Suppressor macrophage treated with lipopolysaccharide for 4 hours (primary cell): ENCODE measurements around the gene SERPINB6.
"Not testable (repeated sequence)": the region's sequence is repeated elsewhere in the genome, so short reads cannot be mapped to it uniquely, and the experiment has no call there.

Experiments
- DNase-seq: peaks from one replicate; pipeline ENCODE4 v3.0.0-alpha.2; 2020

The SERPINB6 gene

DNA sequence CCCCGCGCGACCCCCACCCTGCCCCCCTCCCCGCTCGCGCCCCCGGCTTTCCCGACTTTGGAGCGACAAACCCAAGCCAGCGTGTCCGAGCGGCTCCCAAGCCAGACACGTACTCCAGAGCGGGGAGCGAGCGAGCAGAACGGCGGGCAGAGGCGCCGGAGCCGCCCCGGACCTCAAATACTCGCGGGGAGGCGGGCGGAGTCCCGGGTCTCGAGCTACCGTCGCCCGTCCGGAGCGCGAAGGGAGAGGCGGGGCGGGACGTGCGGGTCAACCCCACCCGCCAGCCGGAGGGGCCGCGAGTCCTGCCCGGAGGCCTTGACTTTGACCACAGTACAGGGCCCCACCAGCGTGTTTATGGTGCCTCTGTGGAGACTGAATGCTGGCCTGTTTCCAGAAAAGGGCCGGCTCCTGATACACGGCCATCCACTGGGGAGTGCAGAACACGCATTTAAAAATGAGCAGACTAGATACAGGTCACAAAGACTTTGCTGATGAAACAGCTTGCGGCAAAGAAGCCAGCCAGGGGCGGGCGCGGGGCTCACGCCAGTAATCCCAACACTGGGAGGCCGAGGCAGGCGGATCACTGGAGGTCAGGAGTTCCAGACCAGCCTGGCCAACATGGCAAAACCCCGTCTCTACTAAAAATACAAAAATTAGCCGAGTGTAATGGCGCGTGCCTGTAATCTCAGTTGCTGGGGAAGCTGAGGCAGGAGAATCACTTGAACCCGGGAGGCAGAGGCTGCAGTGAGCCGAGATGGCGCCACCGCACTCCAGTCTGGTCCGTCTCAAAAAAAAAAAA lies at the start of gene SERPINB6:
Gene SERPINB6 (minus strand): TSS at position 148 of the 799 bp plus-strand sequence. CDS start 12,235 bp downstream, outside the sequence.
- peak; percentile 72 for DNase-seq

DNA sequence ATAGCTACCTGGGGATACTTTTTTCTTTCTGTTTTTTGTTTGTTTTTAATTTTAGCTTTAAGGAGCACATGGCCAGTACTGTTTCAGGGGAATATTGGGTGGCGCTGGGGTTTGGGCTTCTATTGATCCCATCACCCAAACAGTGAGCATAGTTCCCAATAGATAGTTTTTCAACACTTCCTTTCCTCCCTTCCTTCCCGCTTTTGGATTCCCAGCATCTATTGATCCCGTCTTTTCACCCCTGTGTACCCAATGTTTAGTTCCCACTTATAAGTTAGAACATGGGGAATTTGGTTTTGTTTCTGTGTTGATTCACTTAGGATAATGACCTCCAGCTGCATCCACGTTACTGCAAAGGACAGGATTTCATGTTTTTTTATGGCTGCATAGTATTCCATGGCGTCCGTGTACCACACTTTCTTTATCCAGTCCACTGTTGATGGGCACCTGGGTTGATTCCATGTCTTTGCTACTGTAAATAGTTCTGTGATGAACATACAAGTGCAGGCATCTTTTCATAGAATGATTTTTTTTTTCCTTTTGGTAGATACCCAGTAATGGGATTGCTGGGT lies 48.5 kb upstream of the SERPINB6 start:
- DNase-seq = no peak

DNA sequence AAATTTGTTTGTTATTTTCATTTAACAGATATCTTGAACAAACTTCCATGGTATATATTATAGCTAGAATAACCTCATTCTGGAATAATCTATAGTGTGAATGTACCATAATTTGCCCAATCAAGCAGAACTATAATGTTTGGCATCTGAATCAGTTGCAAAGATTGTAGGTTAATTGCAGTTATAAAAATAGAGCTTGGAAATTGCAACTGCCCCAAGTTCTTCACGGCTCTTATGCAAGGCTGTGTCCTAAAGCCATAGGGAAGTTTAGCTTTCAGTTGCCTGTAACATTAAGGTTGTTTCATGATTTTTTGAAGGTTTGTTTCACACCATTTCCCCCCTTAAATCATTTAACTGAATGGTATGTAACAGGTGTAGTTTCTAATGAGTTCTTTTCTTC lies 47.7 kb upstream of the SERPINB6 start:
- DNase-seq = peak; percentile 25

DNA sequence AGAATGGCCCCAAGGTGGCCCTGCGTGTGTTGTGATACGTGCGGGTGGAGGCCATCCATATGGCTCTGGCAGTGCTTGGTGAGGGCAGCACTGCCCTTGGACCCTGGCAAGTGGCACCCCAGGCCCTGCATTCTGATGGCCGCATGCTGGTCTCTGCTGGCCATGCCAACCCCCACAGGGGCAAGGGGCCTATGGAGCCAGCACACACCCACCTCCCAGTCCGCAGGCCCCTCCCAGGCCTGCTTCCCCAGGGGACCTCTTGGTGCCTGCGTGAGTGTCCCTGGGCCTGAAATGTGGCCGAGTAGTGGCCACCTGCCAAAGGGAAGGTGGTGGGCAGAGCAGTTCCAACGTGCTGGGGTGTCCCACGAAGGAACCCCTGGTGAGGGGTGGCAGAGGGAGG lies 45.9 kb upstream of the SERPINB6 start:
- no peak for DNase-seq

DNA sequence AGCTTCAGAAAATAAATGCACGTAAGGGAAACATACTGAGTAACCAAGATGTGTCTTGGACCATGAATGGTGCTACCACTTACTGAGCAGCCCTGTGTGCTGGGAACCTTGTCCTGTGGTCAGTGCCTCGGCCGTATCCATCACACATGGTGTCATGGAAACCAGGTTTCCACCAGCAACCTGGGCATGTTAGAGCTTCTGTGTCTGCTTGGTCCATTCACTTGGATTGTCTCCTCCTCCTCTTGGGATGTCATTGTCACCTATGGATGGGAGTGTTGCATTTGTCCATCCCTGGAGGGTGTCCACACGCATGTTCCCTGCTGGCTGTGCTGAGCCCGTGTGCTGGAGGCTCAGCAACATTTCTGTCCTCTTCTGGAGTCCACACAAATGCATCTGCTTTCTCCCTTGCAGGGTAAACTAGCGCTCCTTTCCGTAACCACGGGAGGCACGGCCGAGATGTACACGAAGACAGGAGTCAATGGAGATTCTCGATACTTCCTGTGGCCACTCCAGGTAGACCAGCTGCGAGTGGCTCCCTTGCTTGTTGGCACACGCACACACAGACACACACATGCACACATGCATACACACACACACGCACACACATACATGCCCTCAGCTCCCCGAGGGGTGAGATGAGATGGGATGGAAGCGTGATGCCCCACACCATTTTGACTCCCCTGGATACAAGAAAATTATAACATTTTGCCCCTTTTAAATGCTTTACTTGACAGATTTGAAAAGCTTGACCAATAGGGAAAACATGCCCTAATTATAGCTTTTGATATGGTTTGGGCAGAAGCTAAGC lies 45.3 kb upstream of the SERPINB6 start:
- DNase-seq = no peak

DNA sequence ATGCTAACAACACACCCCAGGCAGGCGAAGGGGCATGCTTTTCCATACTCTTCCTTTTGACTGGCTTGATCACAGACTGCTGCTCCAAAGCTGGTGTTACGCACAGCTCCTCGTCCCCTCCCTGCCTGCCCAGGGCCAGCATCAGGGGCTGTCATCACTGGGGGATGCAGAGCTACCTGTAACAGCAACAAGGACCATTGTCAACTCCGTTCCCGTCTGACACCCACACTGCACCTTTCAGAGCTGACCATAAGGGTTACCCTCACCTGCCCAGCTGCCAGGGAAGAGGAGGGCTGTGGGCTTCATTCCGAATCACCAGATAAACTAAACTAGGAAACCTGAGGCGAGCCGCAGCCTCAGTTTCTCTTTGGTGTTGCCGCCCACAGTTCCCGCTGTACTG lies 43.8 kb upstream of the SERPINB6 start:
- no peak for DNase-seq

DNA sequence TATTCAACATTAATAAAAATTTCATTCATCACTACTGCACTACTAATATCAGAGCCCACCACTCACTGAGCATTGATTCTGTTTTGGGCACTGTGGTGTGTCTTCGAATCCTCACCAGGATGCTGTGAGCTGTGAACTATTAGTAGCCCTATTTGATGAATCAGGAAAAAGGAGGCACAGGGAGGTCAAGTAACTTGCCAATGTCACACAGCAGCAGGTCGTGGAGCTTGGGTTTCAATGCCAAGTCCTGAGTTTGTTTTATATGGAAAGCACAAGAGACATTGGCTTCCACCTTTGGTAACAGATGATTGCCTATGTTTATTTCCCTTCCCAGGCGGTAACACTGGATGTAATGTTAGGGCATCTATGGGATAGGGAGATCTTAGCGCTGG lies 43.3 kb upstream of the SERPINB6 start:
- DNase-seq = no peak

DNA sequence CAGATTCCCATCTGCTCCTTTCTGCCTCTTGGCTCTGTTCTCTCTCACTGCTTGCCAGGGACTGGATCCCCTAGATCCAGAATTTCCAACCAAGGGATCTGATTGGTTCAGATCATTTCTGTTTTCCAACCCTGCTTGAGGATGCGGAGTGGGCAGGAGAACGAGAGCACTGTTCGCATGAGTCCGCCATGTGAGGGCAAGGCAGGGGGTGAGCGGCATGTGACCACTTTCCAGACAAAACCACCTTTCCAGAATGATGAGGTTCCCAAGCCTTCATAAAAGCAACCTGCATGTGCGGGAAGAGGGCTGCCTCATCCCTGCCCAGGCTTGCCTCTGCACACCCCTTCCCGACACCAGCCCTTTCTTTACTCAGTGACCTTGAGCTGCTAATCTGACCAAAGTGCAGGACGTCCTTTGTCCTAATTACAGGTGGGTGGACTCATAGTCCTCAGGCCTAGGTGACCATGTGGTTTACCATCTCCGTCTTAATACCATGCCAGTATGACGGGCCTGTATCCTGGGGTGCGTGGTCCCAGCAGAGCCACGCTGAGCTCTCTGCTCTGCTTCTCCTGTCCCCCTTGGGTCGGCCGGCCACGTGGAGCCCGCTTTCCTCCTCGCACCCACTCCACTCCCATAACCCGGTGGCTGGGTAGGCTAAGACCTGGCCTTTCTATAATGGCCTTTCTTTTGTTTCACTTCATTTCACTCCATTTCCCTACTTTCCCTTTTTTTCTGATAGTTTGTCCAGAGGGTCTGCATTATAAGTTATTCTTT lies 42.7 kb upstream of the SERPINB6 start:
- DNase-seq = no peak

DNA sequence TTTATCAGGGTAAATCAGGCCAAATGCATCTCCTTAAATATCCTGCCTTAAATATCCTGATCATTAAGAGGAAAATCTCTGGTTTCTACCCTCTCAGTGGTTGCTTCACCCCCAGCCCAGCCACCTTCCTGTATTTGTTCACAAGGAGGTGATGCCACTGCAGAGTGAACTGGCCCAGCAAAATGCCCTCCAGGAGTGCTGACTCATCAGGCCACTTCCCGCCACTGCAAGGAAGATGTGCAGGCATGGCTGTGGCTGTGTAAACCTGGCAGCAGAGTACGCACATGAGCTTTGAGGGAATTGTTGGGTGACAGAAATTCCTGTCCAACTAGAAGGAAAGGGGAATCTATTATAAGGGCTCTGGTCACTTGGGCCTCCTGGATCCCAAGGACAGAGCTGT lies 42.1 kb upstream of the SERPINB6 start:
- peak; percentile 74 for DNase-seq

DNA sequence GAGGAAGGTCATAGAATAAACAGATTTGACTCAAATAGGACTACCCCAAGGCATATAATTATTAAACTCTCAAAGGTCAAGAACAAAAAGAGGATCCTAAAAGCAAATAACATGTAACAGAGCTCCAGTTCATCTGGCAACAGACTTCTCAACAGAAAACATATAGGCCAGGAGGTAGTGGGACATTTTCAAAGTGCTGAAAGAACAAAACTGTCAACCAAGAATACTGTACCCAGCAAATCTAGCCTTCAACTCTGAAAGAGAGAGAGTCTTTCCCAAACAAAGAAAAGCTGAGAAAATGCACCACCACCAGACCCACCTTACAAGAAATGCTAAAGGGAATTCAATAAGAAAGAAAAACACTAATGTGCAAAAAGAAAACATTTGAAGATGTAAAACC lies 40.2 kb upstream of the SERPINB6 start:
- DNase-seq = no peak

DNA sequence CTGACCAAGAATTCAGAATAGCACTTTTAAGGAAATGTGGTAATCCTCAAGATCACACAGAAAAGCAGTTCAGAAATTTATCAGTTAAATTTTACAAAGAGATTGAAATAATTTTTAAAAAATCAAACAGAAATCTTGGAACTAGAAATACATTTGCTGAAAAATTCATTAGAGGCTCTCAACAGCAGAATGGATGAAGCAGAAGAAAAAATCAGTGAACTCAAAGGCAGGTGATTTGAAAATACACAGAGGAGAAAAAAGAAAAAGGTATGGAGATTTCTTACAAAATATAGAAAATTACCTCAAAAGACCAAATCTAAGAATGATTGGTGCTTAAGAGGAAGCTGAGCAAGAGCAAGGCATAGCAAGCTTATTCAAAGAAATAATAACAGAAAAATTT lies 39.8 kb upstream of the SERPINB6 start:
- no peak for DNase-seq

DNA sequence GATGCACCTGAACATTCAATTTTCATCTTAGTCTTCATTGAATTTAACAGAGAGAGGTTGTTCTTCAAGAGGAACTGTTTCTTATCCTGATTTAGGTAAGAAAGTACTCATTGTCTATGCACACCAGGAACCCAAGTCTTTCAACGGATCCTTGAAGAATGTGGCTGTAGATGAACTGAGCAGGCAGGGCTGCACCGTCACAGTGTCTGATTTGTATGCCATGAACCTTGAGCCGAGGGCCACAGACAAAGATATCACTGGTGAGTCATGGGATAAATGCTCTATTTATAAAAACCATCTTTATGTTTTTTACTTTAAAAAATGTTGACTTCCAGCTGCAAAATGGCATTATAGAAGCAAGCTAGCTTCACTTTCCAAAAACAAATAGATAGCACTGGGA lies 38.6 kb upstream of the SERPINB6 start:
- DNase-seq = no peak

DNA sequence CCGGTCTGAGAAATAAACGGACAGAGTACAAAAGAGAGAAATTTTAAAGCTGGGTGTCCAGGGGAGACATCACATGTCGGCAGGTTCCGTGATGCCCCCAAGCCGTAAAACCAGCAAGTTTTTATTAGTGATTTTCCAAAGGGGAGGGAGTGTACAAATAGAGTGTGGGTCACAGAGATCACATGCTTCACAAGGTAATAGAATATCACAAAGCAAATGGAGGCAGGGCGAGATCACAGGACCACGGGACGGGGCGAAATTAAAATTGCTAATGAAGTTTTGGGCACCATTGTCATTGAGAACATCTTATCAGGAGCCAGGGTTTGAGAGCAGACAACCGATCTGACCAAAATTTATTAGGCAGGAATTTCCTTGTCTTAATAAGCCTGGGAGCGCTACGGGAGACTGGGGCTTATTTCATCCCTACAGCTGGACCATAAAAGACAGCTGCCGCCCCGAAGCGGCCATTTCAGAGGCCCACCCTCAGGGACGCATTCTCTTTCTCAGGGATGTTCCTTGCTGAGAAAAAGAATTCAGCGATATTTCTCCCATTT lies 37.4 kb upstream of the SERPINB6 start:
- not testable (repeated sequence) for DNase-seq

DNA sequence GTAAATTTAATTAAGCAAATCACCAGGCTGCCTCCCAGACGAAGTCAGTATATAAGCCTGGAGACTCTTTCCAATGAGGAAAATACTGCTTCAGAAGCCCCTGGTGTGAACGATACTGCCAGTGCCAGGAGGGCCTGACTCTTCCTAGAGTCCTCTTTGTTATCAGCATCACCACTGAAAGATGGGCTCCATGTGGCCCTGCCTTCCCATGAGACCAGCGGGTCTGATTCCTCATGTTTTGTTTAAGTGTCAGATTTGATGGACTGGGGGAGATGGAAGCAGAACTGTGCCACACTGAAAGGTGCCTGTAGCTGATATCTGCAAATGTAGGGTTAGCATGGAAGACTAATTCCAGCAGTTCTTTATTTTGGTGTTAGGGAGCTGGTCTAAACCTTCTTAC lies 36.2 kb upstream of the SERPINB6 start:
- DNase-seq = no peak

DNA sequence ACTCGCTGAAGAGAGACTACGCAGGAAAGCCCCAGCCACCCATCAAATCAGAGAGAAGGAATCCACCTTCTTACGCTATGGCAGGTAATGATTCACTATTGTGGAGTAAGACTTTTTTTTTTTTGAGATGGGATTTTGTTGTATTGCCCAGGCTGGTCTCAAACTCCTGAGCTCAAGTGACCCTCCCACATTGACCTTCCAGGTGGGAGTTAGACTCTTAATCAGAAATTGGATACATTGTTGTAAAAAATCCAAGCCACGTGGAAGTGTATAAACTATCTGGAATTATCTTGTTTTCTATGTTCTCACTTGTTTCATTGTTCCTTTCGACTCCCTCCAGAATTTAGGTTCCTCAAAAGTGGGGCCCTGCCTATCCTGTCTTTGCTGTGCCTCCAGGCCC lies 35.1 kb upstream of the SERPINB6 start:
- no peak for DNase-seq

DNA sequence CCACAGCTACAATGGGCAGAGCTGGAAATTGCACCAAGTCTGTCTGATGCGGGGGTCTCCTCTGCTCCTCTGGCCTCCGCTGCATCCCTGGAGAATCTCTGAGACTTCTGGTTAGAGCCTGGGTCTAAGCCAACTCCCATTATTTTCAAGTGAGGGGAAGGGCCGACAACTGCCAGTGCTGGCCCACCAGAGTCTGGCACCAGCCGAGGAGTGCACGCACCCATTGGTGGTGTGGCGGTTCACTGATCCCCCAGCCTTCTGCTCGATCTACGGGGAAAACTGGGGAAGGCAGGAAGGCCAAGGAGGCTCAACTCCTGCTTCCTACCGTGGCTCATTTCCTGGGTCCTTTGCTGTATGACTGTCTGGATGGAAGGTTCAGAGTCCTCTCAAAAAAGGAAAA lies 34.5 kb upstream of the SERPINB6 start:
- no peak for DNase-seq

DNA sequence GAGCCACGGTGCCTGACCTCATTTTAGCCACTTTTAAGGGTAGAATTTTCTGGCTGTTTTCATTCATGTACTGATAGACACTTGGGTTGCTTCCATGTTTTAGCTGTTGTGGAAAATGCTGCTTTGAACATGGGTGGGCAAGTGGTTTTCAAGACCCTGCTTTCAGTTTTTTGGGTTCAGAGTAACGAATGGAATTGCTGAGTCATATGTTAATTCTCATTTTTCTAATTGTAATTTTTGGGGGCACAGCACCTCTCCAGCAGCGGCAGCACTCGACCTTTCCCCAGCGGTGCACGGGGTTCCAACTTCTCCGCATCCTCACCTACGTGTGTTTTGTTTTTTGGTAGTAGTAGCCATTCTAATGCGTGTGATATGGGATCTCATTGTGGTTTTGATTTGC lies 33.7 kb upstream of the SERPINB6 start:
- DNase-seq = no peak

DNA sequence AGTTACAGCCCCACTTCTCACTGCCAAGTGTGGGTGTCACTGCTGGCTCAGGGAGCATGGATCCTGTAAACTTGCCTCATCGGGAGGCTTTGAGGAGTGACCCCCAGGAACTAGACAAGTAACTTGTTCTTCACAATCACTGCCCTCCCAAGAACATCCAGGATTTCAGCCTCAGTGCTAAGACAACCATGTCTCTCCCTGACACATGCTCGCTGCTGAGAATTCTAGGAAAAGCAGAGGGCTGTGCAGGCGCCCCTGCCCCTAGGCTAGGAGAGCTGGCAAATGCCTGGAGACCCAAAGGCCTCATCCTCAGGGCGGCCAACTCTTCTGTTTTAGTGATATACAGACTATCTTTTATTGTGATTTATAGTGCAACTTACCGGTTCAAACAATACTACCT lies 31.9 kb upstream of the SERPINB6 start:
- not testable (repeated sequence) for DNase-seq

DNA sequence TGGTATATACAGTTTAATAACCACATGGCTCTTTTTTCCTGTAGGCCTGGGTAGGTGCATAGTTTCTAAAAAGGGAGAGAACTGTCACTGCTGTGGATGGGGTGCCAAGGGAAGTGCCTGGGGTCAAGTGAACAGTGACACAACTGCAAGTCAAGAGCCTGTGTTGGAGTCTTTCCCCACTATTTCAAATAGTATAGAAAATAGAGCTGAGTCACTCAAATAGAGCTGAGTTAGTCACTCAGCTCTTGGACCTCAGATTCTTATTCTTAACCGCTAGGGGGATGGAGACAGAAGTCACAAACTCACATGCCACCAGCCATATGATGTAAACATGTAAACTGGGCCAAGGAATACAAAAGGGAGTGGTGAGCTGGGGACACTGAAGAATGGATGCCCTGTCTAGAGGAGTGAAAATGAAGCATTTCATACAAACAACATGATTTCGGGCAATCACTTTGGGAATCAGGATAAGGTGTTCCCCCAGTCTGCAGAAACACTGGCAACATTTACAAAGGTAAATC lies 30.5 kb upstream of the SERPINB6 start:
- peak; percentile 92 for DNase-seq

DNA sequence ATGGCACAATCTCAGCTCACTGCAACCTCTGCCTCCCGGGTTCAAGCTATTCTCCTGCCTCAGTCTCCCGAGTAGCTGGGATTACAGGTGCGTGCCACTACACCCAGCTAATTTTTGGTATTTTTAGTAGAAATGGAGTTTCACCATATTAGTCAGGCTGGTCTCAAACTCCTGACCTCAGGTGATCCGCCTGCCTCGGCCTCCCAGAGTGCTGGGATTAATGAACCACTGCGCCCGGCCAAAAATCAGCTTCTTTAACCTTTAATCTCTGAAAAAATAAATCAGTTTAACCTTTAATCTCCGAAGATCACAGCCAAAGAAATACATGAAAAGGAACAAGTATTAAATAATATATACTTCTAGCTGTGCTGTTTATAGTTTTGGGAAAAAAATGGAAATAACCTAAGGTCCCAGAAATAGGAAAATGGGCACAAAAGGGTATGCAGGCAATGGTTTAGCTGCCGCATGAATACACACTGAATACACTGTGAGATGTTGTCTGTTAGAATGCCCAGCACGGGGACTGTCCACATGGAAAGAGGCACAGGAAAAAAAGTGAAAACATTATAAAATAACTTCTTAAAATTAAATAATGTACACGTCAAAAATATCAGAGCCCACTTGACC lies 29.9 kb upstream of the SERPINB6 start:
- no peak for DNase-seq

DNA sequence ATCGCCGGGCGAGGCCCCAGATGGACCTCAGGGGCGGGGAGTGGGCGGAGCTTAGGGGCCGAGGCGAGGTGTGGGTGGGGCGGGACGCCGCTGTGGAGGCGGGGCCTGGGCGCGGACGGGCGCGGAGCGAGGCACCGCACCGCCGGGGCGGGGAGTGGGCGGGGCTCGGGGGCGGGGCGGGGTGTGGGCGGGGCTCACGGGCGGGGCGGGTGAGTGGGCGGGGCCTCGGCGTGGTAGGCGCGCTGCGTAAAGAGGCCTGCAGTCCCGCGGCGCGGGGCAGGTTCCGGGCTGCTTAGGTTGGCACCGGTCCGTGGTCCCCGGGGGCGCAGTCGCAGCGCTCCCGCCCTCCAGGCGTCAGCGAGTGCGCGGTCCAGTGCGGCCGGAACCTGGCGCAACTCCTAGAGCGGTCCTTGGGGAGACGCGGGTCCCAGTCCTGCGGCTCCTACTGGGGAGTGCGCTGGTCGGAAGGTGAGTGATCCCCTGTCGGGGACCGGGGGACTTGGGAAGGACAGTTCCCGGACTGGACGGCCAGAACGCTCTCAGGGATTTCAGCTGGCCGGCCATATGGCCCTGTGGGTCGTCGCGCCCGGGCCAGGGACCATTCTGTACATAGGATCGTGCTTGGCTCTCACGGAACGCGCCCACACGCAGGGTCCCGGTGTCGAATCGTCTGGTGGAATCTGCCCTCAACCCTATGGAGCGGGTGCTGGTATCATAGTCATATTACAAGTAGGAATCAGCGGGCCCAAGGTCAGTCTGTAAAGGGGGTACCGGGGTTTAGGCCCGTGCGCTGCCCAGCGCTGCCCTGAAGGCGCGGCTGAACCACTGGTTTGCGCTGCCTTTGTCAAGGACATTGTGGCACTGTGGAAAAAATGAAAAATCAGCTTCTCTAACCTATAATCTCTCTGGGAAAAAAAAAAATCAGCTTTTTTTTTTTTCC lies 28.5 kb upstream of the SERPINB6 start, which contains the start of gene NQO2:
Gene NQO2 (plus strand): TSS at position 277 of the 940 bp plus-strand sequence. CDS start 6,659 bp downstream, outside the sequence.
- peak; percentile 93 for DNase-seq
